ENCODE data around the gene MIGA2.
"Not testable (repeated sequence)": the region's sequence is repeated elsewhere in the genome, so short reads cannot be mapped to it uniquely, and the experiment has no call there.

MIGA2 gene

DNA sequence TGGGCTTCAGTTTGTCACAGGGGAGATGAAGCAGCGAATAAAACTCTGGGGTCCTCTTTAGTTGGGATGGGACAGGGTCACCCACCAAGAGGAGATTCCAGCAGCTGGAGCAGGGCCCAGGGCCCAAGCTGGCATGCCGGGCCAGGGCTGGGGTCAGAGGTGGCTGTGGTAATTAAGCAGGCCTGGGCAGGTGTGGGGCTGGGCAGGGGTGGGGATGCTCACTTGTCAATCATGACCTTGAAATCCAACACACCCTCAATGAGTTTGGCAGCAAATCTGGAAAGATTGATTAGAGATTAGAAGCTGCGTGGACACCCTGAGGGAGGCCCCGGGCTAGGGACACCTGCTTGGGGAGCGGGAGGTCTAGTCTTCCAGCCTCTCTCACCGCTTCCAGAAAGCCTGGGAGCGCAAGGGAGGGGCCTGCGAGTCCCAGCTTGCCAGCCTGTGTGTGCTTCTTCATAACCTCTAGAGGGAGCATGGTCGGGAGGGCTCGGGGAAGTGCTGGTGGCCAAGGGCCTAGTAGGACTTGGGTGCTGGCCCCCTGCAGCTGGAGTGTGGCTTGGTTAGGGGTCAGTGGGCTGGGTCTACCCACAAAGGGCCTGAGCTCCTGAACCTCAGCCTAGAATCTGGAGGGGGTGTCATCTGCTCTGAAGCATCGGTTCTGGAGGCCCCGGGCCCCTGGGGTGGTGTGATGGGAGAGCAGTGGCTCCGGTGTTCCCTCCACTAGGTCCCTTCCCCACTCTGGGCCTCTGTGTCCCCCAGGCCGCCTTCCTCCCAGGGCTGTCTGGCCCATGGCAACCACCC, 66.6 kb downstream of the MIGA2 start:
- DNase-seq = no peak

DNA sequence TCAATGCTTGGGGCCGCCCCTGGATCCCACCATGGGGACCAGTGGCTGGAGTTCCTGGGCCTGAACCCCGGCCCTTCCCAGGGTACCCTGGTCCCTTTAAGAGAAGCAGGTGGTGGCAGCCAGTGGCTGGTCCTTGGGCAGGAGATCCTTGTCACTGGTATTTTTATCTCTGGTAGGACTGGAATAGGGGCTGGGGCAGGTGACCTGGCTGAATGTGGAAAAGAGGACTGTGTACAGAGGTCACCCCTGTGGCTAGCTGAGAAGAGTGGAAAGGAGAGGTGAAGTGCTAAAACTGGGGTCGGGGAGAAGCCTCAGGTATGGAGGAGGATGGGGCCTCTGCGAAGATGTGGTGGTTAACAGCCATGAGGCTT, 67.2 kb downstream of the MIGA2 start:
- no peak for DNase-seq

DNA sequence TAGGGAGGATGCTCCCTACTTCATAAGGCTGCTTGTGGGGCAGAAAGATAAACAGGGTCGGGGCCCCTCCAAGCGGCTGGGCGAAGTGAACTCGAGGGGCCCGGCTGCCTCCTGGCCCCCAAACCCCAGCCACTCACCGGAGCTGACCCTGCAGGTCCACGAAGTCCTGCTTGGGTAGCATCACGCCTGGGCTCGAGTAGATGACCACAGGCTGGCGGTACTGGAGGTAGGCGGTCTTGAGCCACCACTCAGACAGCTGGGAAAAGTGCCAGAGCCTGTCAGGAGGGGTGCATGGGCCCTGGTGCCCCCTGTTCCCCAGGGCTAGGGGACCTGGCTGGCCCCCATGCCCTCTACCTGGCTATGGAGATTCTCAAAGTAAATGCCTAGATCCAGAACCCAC, 67.6 kb downstream of the MIGA2 start:
- DNase-seq = no peak

DNA sequence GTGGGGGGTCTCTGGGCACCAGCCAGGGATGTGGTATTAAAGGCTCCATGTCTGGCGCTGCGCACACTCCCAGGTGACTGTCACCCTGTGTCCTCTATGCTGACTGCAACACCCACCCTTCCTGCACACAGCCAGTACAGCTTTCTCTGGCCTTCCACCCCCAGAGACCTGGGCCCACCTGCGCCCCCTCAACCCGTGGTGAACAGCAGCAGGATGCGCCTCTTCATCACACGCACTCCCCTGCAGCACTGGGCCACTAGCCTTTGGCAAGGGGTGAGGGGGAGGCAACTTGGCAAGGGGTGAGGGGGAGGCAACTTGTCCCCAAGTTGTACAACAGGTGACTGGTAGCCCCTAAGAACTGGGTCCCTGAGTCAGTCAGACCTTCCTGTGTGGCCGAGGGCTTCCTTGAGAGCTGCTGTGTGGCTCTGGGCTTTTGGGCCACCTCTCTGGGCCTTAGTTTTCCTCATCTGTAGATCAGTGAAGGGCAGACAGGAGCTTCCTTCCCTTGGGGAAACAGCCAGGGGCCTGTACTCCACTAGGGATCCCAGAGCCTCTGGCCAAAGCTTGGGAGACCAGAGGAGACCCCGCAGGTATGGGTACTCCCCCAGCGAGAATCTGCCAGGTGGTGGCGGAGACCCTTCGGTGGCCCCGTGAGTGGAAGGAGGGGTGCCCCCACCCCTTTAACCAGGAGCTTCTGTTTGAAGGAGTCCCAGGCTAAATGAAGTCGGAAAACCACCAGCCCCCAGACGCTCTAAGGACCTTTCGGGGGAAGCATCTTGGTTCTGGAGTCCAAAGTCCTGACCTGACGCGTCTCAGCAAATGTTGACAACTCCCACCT, 69.7 kb downstream of the MIGA2 start:
- DNase-seq = no peak

DNA sequence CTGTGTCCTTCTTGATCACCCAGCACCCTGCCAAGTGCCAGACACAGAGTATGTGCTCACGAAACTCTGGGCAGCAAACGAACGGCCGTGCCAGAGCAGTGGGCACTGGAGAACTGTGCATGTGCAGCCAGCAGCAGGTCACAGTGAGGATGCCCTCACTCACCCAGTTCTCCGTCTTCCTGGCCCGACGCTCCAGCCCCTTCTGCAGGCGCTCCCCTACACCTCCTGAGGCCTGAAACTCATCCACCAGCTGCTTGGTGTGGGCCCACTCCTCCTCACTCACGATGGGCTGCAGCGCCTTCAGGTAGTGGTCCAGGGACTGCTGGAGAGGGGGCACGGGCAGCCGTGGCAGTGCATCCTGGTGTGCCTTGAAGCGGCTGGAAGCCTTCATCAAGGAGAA, 71.2 kb downstream of the MIGA2 start:
- DNase-seq = no peak

DNA sequence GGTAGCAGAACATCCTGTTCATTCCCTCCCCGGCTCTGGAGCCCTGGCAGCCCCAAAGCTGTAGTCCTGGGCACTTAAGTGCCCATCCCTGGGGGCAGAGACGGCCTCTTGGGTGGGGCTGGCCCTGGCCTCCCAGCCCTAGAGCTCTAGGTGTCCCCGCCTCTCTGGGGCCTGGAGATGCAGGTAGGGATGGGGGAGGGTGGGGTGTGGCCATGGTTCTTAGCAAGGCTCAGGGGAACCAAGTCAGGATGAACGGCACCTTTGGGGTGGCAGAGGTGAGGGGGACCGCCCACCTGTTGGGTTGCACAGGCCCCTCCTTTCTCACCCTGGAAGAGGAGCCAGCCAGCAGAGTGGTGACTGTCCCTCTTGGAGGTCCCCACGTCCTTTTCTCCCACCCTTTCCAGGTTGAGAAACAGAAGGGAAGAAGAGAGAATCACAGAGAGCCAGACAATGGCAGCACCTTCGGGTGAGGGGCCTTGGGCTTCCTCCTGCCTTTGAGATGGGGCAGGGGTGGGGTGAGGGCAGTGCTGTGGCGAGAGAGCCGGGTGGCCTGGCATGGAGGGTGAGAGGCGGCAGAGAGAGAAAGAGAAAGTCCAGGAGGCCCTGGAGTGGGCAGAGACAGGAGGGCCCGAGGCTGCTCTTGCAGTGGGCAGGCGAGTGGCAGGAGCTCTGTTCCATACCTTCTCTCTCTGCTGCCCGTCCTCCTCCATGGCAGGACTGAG, 71.8 kb downstream of the MIGA2 start:
- DNase-seq = no peak

DNA sequence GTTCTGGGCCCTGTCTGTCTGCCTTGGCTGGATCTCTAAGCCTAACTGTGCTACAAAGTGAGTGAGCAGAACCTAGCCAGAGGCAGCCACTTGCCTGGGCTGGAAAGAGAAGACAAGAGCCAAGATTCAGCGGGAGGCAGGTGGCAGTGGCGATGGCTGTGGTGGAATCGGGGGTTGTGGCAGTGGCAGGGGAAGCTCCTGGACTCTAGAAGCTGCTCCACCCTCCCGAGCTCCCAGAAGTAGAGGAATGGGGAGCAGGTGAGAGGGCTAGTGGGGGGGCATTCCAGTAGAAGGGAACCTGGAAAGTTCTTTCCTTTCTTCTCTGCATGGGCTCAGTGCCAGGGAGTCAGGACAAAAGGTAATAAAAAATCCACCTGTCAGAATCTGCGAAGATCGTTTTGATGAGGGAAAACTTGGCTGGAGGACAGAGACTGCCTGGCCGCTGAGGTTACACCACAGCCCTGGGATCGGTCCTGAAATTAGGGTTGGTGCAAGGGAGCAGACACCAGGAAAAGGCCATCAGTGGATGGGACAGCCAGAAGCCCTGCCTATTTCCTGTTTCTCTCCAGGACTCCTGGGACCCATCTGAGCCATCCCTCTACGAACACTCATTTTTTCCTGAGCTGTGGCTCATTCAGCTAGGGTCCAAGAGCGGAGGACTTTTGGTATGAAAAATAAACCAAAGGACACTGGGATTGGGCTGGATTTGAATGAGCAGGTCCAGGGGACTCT, 72.5 kb downstream of the MIGA2 start:
- no peak for DNase-seq

DNA sequence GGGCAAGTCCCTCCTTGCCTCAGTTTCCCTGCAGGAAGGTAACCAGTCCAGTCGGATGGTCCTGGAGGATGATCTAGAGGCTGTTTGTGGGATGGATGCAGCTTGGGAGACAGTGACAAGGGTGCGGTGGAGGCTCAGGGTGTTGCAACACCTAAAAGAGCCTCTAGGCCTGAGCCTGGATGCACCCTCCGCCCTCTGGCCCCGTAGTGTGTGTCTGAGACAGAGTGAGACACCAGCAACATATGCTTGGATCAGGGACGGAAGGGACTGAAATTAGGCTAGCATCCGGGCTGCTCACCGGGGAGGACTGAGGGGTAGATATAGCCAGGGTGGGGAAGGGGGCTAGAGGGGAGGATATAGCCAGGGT, 73.1 kb downstream of the MIGA2 start:
- no peak for DNase-seq

DNA sequence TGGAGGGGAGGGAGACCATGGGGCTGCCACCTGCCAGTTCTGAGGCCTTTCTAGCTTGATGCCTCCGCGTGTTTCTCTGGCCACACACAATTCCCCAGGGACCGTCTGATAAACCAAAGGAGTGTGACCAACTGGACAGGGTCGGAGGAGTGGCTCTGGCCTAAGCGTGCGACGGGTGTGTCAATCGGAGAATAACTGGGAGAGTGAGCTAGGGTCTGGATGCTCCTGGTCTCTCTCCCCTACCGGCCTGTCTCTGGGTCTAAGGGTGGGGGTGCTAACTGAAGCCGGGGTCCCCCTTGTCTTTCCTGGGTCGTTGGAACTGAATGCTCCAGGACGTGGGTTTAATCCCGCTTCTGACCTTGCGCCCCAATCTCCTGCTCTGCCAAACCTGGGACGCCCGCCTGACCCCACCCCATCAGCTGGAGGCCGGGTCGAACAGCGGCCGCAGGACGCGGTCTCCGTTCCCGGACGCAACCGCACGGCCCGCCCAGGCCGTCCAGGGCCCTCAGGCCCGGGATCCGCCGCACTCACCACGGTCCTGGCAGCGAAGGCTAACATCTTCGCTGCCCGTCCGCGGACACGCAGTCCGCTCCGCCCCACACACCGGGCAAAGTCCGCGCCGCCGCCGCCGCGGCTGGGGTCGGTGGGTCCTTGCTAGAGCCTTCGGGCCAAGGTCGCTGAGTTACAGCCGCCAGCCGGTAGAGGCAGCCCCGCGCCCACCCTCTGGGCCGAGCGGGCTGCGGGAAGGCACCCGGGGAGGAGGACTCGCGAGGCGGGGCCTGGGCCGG, 73.7 kb downstream of the MIGA2 start:
- no peak for DNase-seq

DNA sequence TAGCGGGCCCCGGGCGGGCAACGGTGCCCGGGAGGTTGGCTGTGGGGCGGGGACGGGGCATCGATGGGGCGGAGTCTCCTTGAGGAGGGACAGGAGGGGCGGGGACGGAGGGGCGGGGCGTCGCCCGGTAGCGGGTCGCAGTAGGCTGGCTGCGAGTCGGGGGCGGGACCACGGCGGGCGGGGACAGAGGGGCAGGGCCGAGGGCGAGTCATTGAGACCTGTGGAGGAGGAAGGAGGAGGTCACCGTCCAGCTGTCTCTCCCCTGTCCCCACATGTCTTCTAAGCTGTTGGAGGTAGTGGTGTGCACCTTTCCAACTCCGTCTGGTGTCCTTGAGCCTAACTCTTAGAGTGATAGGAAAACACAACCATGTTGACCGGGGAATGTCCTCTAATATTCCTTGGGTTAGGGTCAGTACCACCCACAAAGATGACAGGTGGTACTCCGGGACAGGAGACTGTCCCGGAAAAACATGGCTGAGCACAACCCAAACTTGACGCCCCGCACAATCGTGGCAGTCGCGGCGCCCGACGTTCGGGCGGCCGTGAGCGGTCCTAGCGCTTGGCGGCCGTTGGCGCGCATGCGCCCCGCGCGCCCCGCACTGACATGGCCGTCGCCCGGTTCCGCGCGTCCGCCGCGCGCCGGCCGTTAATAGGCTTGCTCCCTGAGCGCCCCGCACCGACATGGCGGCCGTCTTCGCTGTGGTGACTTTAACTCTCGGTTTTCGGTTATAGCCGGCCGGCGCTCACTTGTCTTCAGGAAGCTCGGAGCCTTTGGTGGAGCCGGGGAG, 74.5 kb downstream of the MIGA2 start, which contains the start of the genes CRAT and PTPA:
TSS of gene CRAT (minus strand) at position 54 of the 788 bp plus-strand sequence. CDS start 284 bp downstream, outside the sequence.
TSS of gene PTPA (plus strand) at position 676 of the 788 bp plus-strand sequence. CDS start 186 bp downstream, outside the sequence.
- DNase-seq = peak; percentile 96

DNA sequence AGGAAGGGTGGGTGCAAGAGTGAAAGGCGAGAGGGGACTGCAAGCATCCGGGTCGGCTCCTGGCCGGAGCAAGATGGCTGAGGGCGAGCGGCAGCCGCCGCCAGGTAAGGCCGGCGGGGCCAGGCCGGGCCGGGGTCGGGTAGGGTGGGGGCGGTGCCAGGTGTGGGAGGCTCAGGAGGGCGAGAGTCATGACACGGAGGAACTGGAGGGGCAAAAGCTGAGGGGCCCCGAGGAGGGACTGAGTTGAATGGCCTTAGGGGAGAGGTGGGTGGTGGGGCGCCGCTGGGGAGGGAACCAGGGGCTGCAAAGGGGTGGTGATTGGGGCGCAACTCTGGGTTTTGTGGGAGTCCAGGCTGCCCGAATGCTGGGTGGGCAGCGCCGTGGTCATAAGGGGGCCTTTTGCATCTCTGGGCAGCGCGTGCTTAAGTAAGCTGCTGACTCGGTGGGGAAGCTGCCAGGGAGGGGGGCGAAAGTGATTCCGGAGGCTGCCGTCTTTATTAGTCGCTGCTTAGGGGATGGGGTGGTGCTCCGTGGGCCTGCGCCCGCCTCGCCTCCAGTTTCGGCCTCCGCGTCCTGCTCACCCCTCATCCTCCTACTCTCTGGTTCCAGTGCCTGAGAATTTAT, 75.2 kb downstream of the MIGA2 start:
- no peak for DNase-seq

DNA sequence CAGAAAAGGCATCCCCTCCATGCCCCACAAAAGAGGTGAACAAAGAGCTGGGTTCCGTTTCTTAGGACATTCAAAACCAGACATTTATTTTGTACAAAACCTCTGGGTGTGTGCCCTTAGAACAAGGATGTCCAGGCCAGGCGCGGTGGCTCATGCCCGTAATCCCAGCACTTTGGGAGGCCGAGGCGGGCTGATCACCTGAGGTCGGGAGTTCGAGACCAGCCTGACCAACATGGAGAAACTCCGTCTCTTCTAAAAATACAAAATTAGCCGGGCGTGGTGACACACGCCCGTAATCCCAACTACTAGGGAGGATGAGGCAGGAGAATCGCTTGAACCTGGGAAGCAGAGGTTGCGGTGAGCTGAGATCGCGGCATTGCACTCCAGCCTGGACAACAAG, 76.1 kb downstream of the MIGA2 start:
- not testable (repeated sequence) for DNase-seq

DNA sequence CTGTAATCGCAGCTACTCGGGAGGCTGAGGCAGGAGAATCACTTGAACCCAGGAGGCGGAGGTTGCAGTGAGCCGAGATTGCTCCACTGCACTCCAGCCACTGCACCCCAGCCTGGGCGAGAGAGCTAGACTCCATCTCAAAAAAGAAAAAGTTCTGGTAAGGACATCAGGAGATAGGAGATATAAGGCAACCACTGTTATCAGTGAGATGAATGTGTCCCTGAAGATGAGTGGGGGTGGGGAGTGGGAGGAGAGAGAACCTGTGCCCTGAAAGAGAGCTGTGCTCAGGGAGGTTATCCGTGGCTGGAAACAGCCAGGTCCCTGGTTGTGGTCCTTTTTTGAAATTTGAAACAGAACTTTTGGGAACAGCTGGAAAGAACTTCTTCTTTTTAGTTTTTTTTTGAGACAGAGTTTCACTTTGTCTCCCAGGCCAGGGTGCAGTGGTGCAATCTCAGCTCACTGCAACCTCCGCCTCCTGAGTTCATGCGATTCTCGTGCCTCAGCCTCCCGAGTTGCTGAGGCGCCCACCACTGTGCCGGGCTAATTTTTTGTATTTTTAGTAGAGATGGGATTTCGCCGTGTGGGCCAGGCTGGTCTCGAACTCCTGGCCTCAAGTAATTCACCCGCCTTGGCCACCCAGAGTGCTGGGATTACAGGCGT, 77.3 kb downstream of the MIGA2 start:
- DNase-seq = no peak

DNA sequence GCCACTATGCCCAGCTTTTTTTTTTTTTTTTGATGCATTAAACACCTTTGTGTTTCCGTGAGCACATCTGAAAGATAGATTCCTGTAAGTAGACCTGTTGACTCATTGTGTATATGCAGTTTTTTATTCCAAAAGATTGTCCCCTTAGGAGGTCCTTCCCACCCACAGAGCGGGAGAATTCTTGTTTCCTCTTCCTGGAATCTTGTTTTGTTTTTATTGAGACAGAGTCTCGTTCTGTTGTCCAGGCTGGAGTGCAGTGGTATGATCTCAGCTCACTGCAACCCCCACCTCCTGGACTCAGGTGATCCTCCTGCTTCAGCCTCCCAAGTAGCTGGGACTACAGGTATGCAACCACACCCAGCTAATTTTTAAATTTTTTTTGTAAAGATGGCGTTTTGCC, 82.4 kb downstream of the MIGA2 start:
- no peak for DNase-seq

DNA sequence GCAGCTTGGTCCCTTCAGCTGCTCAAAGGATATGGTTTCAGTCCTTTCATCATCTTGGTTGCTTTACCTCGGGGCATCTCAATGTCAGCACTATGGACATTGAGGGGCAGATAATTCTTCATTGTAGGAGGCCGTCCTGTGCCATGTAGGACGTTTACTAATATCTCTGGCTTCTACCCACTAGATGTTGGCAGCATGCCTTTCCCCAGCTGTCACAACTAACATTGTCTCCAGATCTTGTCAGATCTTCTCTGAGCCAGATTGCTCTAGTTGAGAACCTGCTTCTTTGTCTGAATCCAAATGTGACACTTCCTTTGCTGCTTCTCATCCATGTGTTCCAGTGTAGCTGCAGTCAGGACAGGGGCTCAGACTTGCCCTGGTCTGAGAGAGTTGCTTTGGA, 85.1 kb downstream of the MIGA2 start:
- no peak for DNase-seq
